GM21381 (cell line): ENCODE results near the gene TRPM3.

Source experiments
- ATAC-seq: cut with Tn5 transposase; IDR thresholded peaks from one replicate; pipeline ENCODE4 v1.9.1; 2021; ENCODE audit warnings: mild to moderate bottlenecking, moderate library complexity; ENCODE audit not compliant: unreplicated experiment

The TRPM3 gene

GRCh38 chr9:70951749-70952727, 169.4 kb downstream of the TRPM3 start:
- no peak for ATAC-seq

- no peak for ATAC-seq
These were observed 171.2 kb downstream of the TRPM3 start for GRCh38 chr9:70950270-70950669.

GRCh38 chr9:70949239-70949638, 172.2 kb downstream of the TRPM3 start:
- ATAC-seq: no peak

- no peak for ATAC-seq
These were observed 172.7 kb downstream of the TRPM3 start for GRCh38 chr9:70948744-70949143.

GRCh38 chr9:70947511-70947910, 173.9 kb downstream of the TRPM3 start:
- ATAC-seq: no peak

- ATAC-seq: no peak
These were observed 174.3 kb downstream of the TRPM3 start for GRCh38 chr9:70947086-70947485.

GRCh38 chr9:70945301-70945700, 176.1 kb downstream of the TRPM3 start:
- no peak for ATAC-seq

- no peak for ATAC-seq
These were observed 180.2 kb downstream of the TRPM3 start for GRCh38 chr9:70941191-70941590.

- ATAC-seq: no peak
These were observed 180.8 kb downstream of the TRPM3 start for GRCh38 chr9:70940605-70941004.

- no peak for ATAC-seq
These were observed 184.9 kb downstream of the TRPM3 start for GRCh38 chr9:70936536-70936935.

GRCh38 chr9:70935856-70936255, 185.6 kb downstream of the TRPM3 start:
- no peak for ATAC-seq

- ATAC-seq: no peak
These were observed 186.8 kb downstream of the TRPM3 start for GRCh38 chr9:70934642-70935041.

- ATAC-seq: no peak
These were observed 188.1 kb downstream of the TRPM3 start for GRCh38 chr9:70933321-70933720.

GRCh38 chr9:70932097-70932496, 189.3 kb downstream of the TRPM3 start:
- ATAC-seq: no peak

GRCh38 chr9:70927530-70927929, 193.9 kb downstream of the TRPM3 start:
- ATAC-seq: no peak

- ATAC-seq: peak; percentile 91
These were observed 196.4 kb downstream of the TRPM3 start for GRCh38 chr9:70924895-70925547.

GRCh38 chr9:70924380-70924779, 197.0 kb downstream of the TRPM3 start:
- ATAC-seq: no peak

- ATAC-seq: no peak
These were observed 197.5 kb downstream of the TRPM3 start for GRCh38 chr9:70923961-70924360.

- no peak for ATAC-seq
These were observed 200.3 kb downstream of the TRPM3 start for GRCh38 chr9:70921136-70921535.

GRCh38 chr9:70917277-70917676, 204.1 kb downstream of the TRPM3 start:
- no peak for ATAC-seq

- no peak for ATAC-seq
These were observed 209.6 kb downstream of the TRPM3 start for GRCh38 chr9:70911791-70912190.

GRCh38 chr9:70910598-70910997, 210.8 kb downstream of the TRPM3 start:
- ATAC-seq: no peak
